GM12801 (cell line): Measurements from ENCODE around the gene SDK2.

Source experiments
- CTCF ChIP-seq: IDR thresholded peaks from one replicate; pipeline ENCODE4 v1.5.1; 2011; ENCODE audit warnings: control low read depth; ENCODE audit not compliant: insufficient read length; ENCODE audit errors: extremely low read depth

Gene SDK2

GRCh38 chr17:73630531-73630930, 13.7 kb downstream of the SDK2 start:
- TF ChIP-seq CTCF, result no peak

GRCh38 chr17:73628642-73629552, 15.3 kb downstream of the SDK2 start:
- no peak for TF ChIP-seq CTCF

GRCh38 chr17:73625991-73626673, 18.1 kb downstream of the SDK2 start:
- no peak for TF ChIP-seq CTCF

GRCh38 chr17:73625006-73625405, 19.2 kb downstream of the SDK2 start:
- no peak for TF ChIP-seq CTCF

GRCh38 chr17:73624496-73624988, 19.7 kb downstream of the SDK2 start:
- no peak for TF ChIP-seq CTCF

- TF ChIP-seq CTCF, result no peak
Observed at GRCh38 chr17:73623818-73624217, 20.4 kb downstream of the SDK2 start.

GRCh38 chr17:73623247-73623646, 21.0 kb downstream of the SDK2 start:
- no peak for TF ChIP-seq CTCF
